LNCAP (cell line): ENCODE measurements around the gene KIAA1217.

Source experiments
- TF ChIP-seq, protein P1 (sequence below): fragments of 450-650 bp; IDR thresholded peaks from 2 replicates; pipeline ENCODE4 v1.5.1; 2017; ENCODE audit warnings: mild to moderate bottlenecking

The KIAA1217 gene

GRCh38 chr10:24446739-24447138, 237.8 kb downstream of the KIAA1217 start:
- TF ChIP-seq, protein P1, sequence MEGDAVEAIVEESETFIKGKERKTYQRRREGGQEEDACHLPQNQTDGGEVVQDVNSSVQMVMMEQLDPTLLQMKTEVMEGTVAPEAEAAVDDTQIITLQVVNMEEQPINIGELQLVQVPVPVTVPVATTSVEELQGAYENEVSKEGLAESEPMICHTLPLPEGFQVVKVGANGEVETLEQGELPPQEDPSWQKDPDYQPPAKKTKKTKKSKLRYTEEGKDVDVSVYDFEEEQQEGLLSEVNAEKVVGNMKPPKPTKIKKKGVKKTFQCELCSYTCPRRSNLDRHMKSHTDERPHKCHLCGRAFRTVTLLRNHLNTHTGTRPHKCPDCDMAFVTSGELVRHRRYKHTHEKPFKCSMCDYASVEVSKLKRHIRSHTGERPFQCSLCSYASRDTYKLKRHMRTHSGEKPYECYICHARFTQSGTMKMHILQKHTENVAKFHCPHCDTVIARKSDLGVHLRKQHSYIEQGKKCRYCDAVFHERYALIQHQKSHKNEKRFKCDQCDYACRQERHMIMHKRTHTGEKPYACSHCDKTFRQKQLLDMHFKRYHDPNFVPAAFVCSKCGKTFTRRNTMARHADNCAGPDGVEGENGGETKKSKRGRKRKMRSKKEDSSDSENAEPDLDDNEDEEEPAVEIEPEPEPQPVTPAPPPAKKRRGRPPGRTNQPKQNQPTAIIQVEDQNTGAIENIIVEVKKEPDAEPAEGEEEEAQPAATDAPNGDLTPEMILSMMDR, result no peak

GRCh38 chr10:24448351-24448999, 239.5 kb downstream of the KIAA1217 start:
- TF ChIP-seq, protein P1, result no peak

DNA sequence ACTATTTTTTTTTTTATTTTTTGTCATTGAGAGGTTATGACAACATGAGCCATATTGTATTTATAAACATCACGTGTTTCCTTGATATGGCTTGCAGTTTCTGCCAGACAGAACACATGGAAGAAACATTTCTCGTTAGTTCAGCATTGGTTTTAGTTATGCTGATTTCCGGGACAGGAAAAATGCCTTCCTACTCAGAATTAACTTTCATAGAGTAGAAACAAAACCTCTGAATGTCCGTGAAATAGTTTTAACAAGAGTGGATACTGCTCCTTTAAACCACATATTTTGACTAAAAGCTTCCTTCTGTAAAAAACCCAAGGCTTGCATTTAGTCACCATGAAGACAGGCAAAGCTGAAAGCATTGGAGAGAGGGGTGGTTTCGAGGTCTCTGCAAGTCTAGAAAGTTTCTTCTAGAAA, 240.4 kb downstream of the KIAA1217 start:
- TF ChIP-seq, protein P1, result no peak

DNA sequence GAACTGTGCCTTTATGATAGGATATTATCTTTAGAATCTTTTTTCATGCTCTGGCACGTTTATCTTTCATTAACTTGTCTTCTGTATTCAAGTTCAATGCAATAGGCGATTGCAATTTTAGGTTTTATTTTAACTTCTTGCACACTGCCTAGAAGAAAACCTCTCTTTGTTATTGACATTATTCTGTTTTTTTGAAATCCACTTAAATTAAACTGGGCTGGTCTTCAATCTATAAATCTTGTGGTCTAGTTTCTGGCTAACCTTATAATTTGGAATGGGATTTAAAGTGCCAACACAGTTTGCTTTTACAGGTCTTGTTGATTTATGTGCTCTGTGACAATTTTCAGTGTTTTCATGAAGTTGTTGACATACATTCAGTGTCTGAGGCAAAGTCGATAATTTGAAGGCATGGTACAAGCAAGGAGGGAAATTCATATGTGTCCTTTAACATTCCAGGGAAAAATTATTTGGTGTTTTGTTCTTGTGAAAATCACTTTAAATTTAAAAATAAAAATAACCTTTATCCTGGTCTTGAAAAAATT, 240.9 kb downstream of the KIAA1217 start:
- TF ChIP-seq, protein P1, result no peak

DNA sequence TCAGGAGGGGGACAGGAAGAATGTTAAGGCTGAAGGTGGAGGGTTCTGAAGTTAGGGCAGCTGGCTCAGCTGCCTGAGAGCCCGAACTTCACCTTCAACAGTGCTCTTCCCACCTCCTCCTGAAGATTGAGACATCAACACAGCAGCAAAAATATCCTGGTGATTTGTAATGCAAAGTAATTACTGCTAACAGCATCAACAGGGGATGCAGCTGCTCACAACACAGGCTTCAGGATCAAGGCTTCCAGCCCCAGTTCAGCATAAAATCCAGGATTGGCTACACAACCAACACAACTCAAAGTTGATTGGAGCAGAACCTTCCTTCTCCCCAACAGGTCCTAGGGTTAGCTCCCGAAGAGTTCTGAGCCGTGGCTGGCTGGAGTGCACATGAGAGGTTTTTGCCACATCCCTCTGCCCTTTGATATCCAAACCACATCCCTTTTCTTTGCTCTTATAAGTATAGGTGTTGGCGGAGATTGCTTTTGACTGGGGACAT, 242.4 kb downstream of the KIAA1217 start:
- TF ChIP-seq, protein P1, result no peak

DNA sequence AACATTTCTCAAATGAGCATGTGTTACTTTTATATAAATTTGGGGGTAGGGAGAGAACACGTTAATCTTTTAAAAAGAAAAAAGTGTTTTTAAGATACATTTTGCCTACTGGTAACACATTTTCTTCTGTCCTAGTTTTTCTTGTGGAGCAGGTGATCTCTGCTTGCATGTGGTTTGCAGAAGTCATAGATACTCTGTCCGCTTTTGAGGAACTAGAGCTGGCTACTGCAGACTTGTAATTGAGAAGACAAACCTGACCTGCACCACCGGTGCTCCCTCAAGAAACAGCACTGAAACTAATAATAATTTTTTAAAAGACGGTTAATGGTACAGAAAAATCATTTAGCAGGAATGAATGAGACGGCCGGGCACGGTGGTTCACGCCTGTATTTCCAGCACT, 243.1 kb downstream of the KIAA1217 start:
- TF ChIP-seq, protein P1, result no peak

- TF ChIP-seq, protein P1, result no peak
These were observed 244.5 kb downstream of the KIAA1217 start for GRCh38 chr10:24453404-24453830.
